Activated B cell treated with CpG ODN at 0.5 μM for 24 hours (primary cell): ENCODE measurements around the gene OSGEP. TPM values are rescaled to one million over a fixed set of nuclear protein-coding genes. Genes with fewer than 3 reads are reported as not detected.

Source experiments
- ATAC-seq: fragments of 200-7000 bp; cut with Tn5 transposase; one replicate; pipeline ENCODE4 v1.10.0; 2021; ENCODE audit warnings: low read depth, mild to moderate bottlenecking, moderate library complexity
- CTCF ChIA-PET: fragments of 350-600 bp; sonication (Branson Sonifier 250); formaldehyde crosslinking; loops from one replicate; lab custom pipeline; 2021; ENCODE audit warnings: antibody characterized with exemption; lab: Charles Lee
- POLR2A ChIA-PET: fragments of 350-600 bp; sonication (Branson Sonifier 250); formaldehyde crosslinking; loops from one replicate; lab custom pipeline; 2021; ENCODE audit warnings: antibody characterized with exemption; lab: Charles Lee
- DNase-seq: peaks from one replicate; pipeline ENCODE4 v3.0.0; 2022
- H3K27ac Mint-ChIP-seq: one replicate; pipeline ENCODE4 v1.8.0; 2020; ENCODE audit warnings: mixed read lengths
- H3K27me3 Mint-ChIP-seq: one replicate; pipeline ENCODE4 v1.8.0; 2021; ENCODE audit warnings: mixed read lengths
- H3K36me3 Mint-ChIP-seq: one replicate; pipeline ENCODE4 v1.8.0; 2021; ENCODE audit warnings: low read depth, mixed read lengths
- H3K4me1 Mint-ChIP-seq: one replicate; pipeline ENCODE4 v1.8.0; 2021; ENCODE audit warnings: mixed read lengths
- H3K4me3 Mint-ChIP-seq: one replicate; pipeline ENCODE4 v1.8.0; 2020; ENCODE audit warnings: mild to moderate bottlenecking, mixed read lengths
- H3K9me3 Mint-ChIP-seq: one replicate; pipeline ENCODE4 v1.8.0; 2020; ENCODE audit warnings: mixed read lengths
- CTCF ChIP-seq: fragments of 200-600 bp; IDR thresholded peaks from one replicate; pipeline ENCODE4 v1.8.0; 2022; ENCODE audit warnings: antibody characterized with exemption, mild to moderate bottlenecking
- intact Hi-C: fragments of 100-400 bp; cut with micrococcal nuclease; formaldehyde crosslinking; loops from one replicate; pipeline ENCODE4 v1.15.1; 2024
- total RNA-seq: library from RNA; stranded (reverse); gene quantifications from 2 replicates; pipeline ENCODE4 v1.2.3, GENCODE V29; 2022

OSGEP gene
- total RNA-seq, 1 donor from 2014 or later: 112 TPM

- peaks cover 68% of the 10 kb centered on the region for H3K36me3 Mint-ChIP-seq
- CTCF ChIA-PET: interaction anchor here (0.9 kb wide), 1 partner anchor 57 kb away, joined by 4 read pairs; no protein-coding TSS in a partner anchor
- intact Hi-C loops: no loop called here
- no peak for ATAC-seq
- H3K4me3 Mint-ChIP-seq: peak overlapping the region; percentile 35
- H3K9me3 Mint-ChIP-seq: no peaks in the 10 kb centered on the region
- peaks cover 57% of the 10 kb centered on the region for H3K4me1 Mint-ChIP-seq
- no peak for DNase-seq
- POLR2A ChIA-PET: interaction anchor here (0.8 to 1.1 kb wide), 3 partner anchors 9 to 18 kb away, joined by 3 to 5 read pairs (median 4); partner anchors contain the start of genes APEX1, OSGEP and PIP4P1
- no peaks in the 10 kb centered on the region for H3K27me3 Mint-ChIP-seq
- no peak for TF ChIP-seq CTCF
- peak overlapping the region; percentile 37 for H3K27ac Mint-ChIP-seq
Measured at GRCh38 chr14:20472536-20473169, 18.0 kb upstream of the OSGEP start.

- Mint-ChIP-seq H3K9me3 (no peaks in the 10 kb centered on the region), H3K4me1 (peaks cover 41% of the 10 kb centered on the region), H3K36me3 (peaks cover 47% of the 10 kb centered on the region), H3K4me3 (peak overlapping the region; percentile 95), H3K27me3 (no peaks in the 10 kb centered on the region), H3K27ac (peak overlapping the region; percentile 93)
- ChIA-PET POLR2A (interaction anchor here (1.2 to 3.1 kb wide), 11 partner anchors 8 to 140 kb away, joined by 3 to 58 read pairs (median 15); partner anchors contain the start of genes APEX1, OSGEP, PARP2 and PIP4P1), CTCF (interaction anchor here (1.1 to 2.4 kb wide), 2 partner anchors 55 to 211 kb away, joined by 3 to 14 read pairs; no protein-coding TSS in a partner anchor)
- intact Hi-C loops: loop anchor here (1.0 kb wide), 1 partner anchor 21 kb away; no protein-coding TSS in a partner anchor
- no peak for TF ChIP-seq CTCF
- DNase-seq (no peak), ATAC-seq (no peak)
Measured at GRCh38 chr14:20470603-20470901, 15.9 kb upstream of the OSGEP start.

- H3K9me3 Mint-ChIP-seq: no peaks in the 10 kb centered on the region
- CTCF ChIA-PET: interaction anchor here (0.6 to 2.4 kb wide), 4 partner anchors 9 to 212 kb away, joined by 3 to 14 read pairs (median 3); partner anchors contain the start of gene PIP4P1
- POLR2A ChIA-PET: interaction anchor here (0.6 to 3.1 kb wide), 25 partner anchors 9 to 467 kb away, joined by 3 to 58 read pairs (median 5); partner anchors contain the start of genes APEX1, OSGEP, PARP2 and PIP4P1
- H3K4me3 Mint-ChIP-seq: peak overlapping the region; percentile 95
- peaks cover 39% of the 10 kb centered on the region for H3K4me1 Mint-ChIP-seq
- DNase-seq: peak; percentile 43
- peaks cover 42% of the 10 kb centered on the region for H3K36me3 Mint-ChIP-seq
- H3K27me3 Mint-ChIP-seq: no peaks in the 10 kb centered on the region
- peak; percentile 41 for ATAC-seq
- TF ChIP-seq CTCF: no peak
- intact Hi-C loops: loop anchor here (1.0 to 5.0 kb wide), 7 partner anchors 9 to 213 kb away; partner anchors contain the start of genes APEX1, PARP2, PIP4P1 and TEP1
- H3K27ac Mint-ChIP-seq: peak overlapping the region; percentile 93
Measured at GRCh38 chr14:20469890-20470602, 15.4 kb upstream of the OSGEP start.

GRCh38 chr14:20469242-20469889 lies 14.8 kb upstream of the OSGEP start, which contains the start of gene PNP:
Gene PNP (plus strand): TSS chr14:20469406. CDS start chr14:20469525, 119 bp downstream.
- CTCF ChIA-PET: interaction anchor here (0.6 to 2.4 kb wide), 4 partner anchors 8 to 213 kb away, joined by 3 to 14 read pairs (median 3); partner anchors contain the start of gene PIP4P1
- POLR2A ChIA-PET: interaction anchor here (0.6 to 3.1 kb wide), 26 partner anchors 9 to 468 kb away, joined by 3 to 58 read pairs (median 5); partner anchors contain the start of genes APEX1, OSGEP, PARP2 and PIP4P1
- Mint-ChIP-seq H3K36me3 (peaks cover 35% of the 10 kb centered on the region), H3K27me3 (no peaks in the 10 kb centered on the region), H3K4me3 (peak within 1 kb of the TSS; percentile 95), H3K9me3 (no peaks in the 10 kb centered on the region), H3K4me1 (peaks cover 42% of the 10 kb centered on the region), H3K27ac (peak within 1 kb of the TSS; percentile 93)
- no peak for TF ChIP-seq CTCF
- intact Hi-C loops: loop anchor here (1.0 to 5.0 kb wide), 6 partner anchors 8 to 213 kb away; partner anchors contain the start of genes APEX1, PARP2, PIP4P1 and TEP1
- ATAC-seq (peak; percentile 89), DNase-seq (peak; percentile 78)
